ENCODE results near the gene KCNH4.

- TF ChIP-seq CTCF (conservative IDR thresholded peaks at IDR 0.05): no peak
- no peak for TF ChIP-seq ZFX (IDR thresholded peaks at IDR 0.05)
These were observed 25.3 kb downstream of the KCNH4 start for GRCh38 chr17:42155614-42156045.

Measured in C4-2B (cell line).